Measurements from ENCODE around the gene DCC.

The DCC gene

DNA sequence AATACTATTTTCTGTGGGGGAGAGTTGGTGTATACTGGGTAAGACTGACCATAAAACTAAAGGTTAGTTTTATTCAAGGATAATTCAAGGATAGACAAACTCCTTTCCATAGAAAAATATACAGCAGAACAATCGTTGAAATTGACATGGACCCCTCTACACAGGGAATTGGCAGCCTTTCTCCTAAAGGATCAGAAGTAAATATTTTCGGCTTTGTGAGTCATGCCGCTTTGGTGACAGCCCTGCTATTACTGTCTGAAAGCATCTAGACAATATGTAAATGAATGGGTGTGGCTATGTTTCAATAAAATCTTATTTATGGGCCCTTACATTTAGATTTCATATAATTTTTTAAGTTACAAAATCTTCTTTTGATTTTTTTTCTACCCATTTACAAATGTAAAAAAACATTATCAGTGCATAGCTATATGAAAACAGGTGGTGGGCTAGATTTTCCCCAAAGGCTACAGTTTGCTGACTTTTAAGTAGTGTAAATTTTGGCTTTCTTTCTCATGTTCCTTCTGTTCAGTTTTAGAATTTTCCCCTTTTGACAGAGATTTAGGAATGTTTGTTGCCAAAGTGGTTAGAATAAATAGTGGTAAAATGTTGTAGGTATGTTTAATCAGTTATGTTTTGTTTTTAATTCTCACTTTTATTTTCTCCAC, 270.6 kb downstream of the DCC start:
- no peak for DNase-seq

DNA sequence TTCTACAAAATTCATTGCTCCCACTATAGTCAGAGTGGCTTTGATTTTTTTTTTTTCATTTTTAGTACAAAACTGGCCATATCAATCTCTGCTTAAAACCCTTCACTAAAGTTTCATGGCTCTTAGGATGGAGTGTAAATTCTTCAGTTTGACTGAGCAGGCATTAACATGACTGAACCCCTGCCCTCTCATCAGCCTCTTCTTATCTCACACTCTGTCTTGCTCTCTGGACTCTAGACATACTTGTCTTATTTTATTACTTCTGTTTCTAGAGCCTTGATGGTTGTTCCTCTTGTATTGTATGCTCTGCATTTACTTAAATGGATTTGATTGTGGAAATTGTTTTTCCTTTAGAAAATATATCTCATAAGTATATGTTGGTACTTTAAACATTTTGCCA, 272.4 kb downstream of the DCC start:
- DNase-seq: no peak

- no peak for DNase-seq
These were observed 275.3 kb downstream of the DCC start for GRCh38 chr18:52615321-52615720.

DNA sequence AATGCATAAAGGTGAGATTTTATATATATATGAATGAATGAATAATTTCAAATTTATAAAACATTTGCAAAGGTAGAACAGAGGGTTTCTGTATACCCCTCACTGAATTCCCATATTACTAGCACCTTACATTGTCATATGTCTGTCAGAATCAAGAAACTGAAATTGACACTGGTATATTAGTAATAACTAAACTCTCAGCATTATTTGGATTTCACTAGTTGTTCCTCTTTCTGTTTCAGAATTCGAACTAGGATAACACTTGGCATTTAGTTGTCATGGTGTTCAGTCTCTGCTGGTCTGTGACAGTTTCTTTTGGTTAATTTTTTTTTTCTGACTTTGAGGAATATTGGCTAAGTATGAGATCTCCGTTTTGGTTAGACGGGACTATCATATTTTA, 275.9 kb downstream of the DCC start:
- DNase-seq: no peak

DNA sequence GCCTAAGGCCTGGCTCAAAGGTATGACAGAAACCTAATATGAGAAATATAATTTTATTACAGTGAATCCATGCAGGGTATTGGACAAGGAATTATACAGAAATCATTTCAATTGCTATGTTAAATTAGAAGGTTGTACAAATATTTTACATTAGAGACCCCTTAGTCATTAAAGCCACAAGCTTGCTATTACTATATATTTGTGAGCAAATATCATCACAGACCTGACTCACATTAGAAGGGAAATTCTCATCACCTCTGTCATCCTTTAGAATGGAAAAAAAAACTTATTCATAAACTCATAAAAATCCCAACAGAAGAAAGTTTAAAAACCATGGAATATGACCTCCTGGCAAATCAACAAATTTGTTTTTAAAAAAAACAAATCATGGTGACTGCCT, 277.9 kb downstream of the DCC start:
- no peak for DNase-seq

DNA sequence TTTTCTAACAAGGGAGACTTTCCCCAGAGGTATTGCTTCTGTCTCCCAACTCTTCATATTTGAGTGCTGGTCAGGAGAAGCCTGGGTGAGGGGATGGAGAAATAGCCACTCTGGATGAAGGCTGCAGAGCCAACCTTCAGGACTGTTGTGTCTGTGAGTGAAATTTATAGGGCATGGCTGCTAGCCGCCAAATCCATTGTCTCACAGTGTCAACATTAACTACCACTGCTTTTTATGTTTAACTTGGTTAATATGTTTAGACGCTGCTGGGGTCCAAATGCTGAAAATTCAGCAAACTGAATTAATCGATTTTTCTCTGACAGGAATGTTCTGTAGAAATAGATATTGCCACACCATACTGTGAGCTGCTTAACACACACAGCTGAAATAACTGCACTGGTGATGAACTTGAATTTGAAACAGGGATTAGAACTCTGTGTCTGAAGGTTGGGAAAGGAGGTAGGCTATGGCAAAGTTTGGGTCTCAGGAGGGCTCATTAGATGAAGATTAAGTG, 281.0 kb downstream of the DCC start:
- no peak for DNase-seq

- DNase-seq: no peak
These were observed 284.7 kb downstream of the DCC start for GRCh38 chr18:52624702-52625101.

DNA sequence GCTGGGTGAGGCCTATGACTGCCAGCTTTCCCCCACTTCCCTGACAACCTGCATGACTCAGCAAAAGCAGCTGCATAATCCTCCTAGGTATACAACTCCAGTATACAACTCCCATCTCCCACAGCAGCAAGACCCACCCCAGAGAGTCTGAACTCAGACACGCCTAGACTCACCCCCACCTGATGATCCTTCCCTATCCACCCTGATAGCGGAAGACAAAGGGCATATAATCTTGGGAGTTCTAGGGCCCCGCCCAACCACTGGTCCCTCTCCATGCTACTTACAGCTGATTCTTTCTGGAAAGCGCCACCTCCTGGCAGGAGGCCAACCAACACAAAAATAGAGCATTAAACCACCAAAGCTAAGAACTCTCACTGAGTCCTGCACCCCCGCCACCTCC, 296.5 kb downstream of the DCC start:
- no peak for DNase-seq

DNA sequence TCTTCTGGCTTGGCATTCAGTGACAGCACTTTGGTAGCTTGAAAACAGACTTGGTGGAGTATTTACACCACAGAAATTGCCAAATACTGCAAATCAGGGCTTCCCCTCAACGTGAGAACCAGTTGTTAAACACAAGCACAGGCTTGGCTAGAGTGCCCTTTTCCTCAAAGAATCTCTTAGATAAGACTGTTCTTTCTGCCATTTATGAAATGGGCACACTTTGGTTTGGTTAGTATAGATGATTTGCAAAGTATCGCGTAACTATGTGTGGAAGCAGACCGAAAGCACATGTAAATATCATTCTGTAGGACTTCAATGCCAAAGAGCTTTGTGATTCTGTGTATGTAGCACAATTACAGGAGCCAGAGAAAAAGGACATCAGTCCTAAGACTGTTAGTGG, 308.2 kb downstream of the DCC start:
- DNase-seq: no peak

DNA sequence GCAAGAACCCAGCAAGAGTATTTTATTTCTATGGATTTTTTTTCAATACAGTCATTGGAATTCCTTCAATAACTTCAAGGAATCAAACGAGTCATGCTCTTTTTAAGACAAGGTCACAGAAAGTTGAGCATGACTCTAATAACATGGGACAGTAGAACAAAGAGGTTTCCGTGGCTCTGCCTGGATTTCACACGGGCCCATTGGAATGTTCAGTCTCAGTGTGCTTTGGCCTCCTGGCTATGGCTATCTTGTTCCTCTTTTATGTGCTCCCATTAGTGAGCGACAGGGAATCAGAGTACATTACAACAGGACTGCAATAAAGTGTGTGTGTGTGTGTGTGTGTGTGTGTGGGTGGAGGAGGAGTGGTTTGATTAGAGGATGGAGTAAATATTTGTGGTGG, 312.4 kb downstream of the DCC start:
- no peak for DNase-seq

DNA sequence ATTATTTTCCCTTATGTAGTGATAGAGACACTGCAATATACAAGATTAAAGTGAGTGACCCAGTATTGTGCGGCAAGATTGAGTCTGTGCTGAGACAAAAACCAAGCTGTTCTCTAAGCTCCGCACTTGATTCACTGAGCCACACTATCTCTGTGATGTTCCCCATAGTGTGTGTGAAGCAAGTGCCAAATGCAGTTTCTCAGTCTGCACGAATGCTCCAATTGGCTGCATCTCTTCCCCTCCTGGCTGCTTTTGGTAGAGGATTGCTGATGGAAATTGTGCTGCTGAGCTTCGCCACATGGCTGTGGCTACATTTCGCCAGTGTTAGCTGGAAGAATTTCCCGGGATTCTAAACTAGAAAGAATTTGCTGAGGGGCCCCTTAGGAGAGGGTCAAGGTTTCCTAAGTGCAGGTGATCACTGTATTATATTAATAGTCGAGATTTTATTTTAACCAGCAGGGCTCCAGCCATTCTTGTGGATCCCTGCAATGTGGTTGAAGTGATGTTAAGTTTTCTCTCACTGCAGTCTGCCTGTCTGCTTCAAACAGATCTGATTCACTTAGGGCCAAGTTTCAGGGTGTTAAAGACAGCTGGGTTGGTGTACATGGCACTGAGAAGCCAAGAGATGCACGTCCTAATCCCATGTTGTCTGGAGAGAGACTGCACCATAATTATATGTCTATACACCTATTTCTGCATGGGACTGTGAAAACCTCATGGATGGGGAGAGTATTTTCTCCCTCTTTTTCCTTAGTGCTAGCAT, 317.2 kb downstream of the DCC start:
- DNase-seq: no peak

GRCh38 chr18:52667463-52668065, 327.6 kb downstream of the DCC start:
- no peak for DNase-seq

- DNase-seq: peak; percentile 16
These were observed 330.9 kb downstream of the DCC start for GRCh38 chr18:52670896-52671295.

- no peak for DNase-seq
These were observed 338.0 kb downstream of the DCC start for GRCh38 chr18:52678034-52678433.

DNA sequence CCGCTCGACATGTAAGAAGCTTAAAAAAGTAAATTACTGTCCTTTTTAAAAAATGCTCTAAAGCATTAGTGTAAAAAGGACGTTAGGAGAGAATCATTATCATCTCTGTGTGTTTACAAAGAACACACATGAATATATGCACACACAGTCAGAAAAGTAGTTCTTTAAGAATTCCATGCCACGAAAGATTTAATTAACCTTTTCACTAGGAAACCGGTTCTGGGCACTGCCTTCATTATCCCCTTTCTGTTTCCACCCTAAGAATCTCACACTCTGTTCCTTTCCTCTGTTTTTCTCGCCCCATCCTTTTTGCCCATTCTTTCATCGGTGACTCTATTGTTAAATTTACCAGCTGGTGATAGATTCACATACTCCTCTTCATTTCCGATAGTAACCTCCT, 338.6 kb downstream of the DCC start:
- DNase-seq: no peak

DNA sequence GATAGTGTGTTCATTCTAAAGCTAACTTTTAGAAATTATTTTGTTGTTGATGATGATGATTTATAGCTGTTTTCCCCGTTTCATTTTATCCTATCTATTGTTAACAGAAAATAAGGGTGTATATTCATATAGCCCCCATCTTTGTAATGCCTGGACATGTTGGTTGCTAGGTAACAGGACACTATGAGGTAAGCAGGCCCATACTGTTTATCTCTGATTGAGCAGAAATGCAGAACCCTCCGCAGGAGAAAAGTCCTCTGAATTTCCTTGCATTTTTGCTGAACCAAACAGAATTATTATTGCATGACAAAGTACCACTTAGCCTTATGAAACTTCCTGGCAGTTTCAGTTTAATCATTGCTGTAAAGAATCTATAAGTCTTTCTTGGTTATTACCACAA, 339.4 kb downstream of the DCC start:
- DNase-seq: no peak

DNA sequence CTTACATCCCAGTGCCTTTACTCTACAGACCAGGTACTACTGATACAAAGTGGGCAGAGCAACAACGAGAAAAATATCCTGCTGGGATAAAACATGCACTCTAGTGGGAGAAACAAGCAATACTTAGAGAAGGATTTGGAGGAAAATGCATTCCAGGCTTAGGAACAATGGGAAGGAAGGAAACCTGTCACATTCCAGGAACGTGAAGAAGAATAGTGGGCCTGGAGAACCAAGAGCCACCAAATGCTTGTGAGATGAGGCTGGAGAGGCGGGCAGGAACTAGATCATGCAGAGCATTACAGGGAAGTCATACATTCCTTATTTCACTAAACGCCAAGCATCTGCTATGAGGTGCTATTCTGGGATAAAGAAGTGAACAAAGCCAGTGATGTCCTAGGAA, 342.3 kb downstream of the DCC start:
- no peak for DNase-seq

DNA sequence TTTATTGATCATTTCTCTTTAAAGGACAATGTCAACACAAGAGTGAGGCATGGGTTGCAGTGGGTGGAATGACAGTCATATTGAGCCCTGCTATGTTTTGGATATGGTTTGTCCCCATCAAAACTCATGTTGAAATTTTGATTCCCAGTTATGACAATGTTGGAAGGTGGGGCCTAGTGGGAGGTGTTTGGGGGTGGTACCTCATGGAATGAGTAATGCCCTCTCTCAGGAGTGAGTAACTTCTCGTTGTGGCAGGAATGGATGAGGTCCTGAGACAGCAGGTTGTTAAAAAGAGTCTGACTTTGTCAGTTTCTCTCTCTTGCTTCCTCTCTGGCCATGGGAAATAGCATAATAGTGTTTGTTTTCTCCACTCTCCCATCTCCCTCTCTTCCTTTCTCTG, 345.3 kb downstream of the DCC start:
- DNase-seq: no peak

DNA sequence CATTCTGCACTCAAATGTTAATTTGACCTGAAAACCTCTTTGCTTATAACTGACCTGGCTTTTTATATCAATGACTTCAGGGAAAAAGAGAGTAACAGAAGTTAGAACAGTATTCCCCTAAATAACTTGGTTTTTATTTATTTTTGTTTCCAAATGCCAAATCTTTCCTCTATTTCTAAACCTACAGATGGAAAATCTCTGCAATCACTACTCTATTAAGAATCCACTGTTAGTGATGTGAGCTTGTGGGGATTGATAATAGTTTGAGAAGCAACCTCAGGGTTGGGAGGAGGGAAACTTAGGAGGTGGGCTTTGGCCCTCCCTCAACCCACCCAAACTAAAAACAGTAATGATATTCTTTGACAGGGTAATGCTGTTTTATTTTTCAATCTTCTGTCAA, 351.8 kb downstream of the DCC start:
- no peak for DNase-seq

- no peak for DNase-seq
These were observed 354.8 kb downstream of the DCC start for GRCh38 chr18:52694804-52695203.

DNA sequence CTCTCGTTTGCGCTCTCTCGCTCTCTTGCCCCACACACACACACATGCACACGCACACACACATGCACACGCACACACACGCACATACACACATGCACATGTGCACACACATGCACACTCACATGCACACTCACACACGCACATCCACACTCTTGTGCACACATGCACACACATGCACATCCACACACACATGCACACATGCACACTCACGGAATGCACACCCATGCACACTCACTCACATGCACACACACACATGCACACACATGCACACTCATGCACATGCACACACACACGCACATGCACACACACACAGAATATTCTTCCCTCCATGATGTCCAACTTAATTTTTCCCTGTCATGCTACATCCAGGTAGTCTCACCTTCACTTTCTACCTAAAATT, 360.1 kb downstream of the DCC start:
- no peak for DNase-seq

DNA sequence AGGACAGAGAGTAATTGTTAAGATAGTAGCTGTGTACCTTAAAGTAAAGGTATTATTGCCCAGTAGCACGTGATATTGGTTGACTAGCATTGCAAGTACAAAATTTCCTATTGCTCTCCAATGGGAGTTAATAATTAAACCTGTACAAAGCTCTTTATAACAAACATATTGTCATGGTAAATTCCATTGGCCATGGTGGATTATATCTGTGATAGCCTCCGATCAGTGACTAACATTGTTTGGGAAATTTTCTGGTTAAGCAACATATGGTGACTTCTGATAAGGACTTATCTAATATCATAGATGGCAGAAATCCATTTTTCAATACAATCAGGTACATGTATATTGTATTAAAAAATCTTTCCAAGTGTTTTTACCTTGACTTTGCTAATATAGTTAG, 360.8 kb downstream of the DCC start:
- no peak for DNase-seq

DNA sequence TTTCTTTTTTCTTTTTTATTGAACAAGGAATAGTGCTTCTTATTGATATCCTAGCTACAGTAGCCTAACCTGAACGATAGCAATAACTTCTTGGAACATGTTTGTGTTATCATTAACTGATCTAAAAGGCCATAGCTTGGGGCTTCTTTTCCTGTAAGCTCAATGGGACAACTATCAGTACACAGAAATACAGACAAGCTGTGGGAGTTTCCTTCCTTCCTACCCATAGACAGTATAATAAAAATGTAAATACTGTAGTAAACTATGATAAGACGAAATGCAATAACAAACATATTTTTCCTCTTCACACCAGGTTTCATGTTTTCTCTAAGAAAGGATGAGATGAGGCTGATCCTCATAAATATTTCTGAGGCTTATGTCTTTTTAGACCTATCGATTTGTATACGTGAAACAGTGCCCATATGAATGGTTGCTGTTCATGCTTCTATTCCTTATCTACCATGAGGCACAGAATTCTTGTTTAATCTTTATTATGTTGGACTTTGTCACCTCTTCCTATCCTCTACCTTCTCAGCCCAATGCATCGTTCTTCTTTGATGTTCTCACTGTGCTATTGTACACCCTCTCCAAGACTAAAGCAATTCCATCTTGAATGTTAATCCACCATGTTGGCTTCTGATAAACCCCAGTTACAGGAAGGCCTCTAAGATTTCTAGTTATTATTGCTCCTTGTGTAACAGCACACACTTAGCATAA, 361.4 kb downstream of the DCC start:
- DNase-seq: no peak

DNA sequence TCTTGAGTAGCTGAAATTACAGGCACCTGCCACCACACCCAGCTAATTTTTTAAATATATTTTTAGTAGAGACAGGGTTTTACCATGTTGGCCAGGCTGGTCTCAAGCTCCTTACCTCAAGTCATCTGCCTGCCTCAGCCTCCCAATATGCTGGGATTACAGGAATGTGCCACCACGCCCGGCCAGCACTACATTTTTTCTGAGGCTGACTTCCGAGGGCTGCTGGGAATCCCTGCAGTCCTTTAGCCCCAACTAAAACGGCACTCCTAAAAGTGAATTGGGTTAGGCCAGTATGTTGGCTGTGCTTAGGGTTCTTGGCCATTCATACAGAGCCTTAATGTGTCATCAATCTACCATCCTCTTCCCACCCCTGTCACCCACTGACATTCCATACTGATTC, 375.4 kb downstream of the DCC start:
- no peak for DNase-seq

Data from NCI-H2029 treated with DMSO at 0.1 percent for 48 hours (cell line).